Astrocyte of the cerebellum (primary cell): ENCODE measurements around the gene ITM2C.

Source experiments
- DNase-seq: peaks from one replicate; pipeline ENCODE4 v3.0.0-alpha.2; 2011; ENCODE audit warnings: low read depth
- H3K4me3 ChIP-seq: 2 replicates; pipeline ENCODE4 v1.5.1; 2011; ENCODE audit warnings: mild to moderate bottlenecking, low read depth, low read length, moderate library complexity
- in situ Hi-C: cut with HindIII; loops from 2 replicates; pipeline ENCODE4 v1.10.0; 2017; ENCODE audit warnings: low sequenced_read_pairs
- TF ChIP-seq, protein P1 (sequence below): IDR thresholded peaks from 2 replicates; pipeline ENCODE4 v1.5.1; 2012; ENCODE audit warnings: low read length, low read depth, moderate library complexity, mild to moderate bottlenecking; ENCODE audit errors: missing control alignments

The ITM2C gene

DNA sequence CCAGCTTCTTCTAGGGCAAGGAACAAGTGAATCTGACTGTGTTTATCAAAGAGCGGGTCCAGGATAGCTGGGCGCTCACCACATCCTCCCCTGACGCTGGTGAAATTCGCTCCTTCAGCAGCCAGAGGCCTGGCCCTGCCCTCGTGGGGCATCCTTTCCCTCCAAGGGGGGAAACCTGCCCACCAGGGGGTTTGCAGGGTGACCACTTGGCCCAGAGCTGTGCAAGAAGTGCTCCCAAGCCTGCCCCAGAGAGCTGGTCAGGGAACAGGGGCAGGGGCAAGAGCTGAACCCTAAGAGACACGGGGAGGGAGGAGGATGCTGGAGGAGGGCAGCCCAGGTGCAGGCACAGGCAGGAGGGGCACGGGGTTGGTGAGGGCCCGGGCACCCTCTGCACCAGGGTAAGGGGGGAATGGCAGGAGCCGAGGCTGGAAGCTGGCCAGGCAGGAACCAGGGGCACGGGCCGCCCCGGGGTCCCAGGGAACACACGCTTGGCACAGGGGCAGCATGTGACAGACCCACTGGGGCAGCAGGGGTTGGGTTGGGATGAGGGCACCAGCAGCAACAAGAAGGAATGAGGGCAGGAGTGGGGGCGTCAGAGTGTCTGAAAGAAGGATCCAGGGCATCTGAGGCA lies 63.1 kb downstream of the ITM2C start:
- no peak for DNase-seq
- TF ChIP-seq, protein P1, sequence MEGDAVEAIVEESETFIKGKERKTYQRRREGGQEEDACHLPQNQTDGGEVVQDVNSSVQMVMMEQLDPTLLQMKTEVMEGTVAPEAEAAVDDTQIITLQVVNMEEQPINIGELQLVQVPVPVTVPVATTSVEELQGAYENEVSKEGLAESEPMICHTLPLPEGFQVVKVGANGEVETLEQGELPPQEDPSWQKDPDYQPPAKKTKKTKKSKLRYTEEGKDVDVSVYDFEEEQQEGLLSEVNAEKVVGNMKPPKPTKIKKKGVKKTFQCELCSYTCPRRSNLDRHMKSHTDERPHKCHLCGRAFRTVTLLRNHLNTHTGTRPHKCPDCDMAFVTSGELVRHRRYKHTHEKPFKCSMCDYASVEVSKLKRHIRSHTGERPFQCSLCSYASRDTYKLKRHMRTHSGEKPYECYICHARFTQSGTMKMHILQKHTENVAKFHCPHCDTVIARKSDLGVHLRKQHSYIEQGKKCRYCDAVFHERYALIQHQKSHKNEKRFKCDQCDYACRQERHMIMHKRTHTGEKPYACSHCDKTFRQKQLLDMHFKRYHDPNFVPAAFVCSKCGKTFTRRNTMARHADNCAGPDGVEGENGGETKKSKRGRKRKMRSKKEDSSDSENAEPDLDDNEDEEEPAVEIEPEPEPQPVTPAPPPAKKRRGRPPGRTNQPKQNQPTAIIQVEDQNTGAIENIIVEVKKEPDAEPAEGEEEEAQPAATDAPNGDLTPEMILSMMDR = no peak
- in situ Hi-C loops = no loop called here
- no peak overlapping the region for H3K4me3 ChIP-seq
